Measurements from ENCODE around the gene CCDC192.

Gene CCDC192

GRCh38 chr5:127979475-127979874 lies 276.3 kb downstream of the CCDC192 start:
- TF ChIP-seq CTCF (IDR thresholded peaks at IDR 0.05; ENCODE audit: low read depth, low read length) (no peak), EZH2phosphoT487 (IDR thresholded peaks at IDR 0.05; ENCODE audit: low read depth) (no peak)
- no peak overlapping the region for H3K4me2 ChIP-seq (ENCODE audit: low read length)
- no peak overlapping the region for H3K9ac ChIP-seq (ENCODE audit: low read length)
- H3K36me3 ChIP-seq (replicated peaks; ENCODE audit: low read depth, low read length), result no peaks in the 10 kb centered on the region
- no peaks in the 10 kb centered on the region for H4K20me1 ChIP-seq (ENCODE audit: insufficient read depth, low read length)
- no peak overlapping the region for H3K27ac ChIP-seq (ENCODE audit: low read length)
- no peak overlapping the region for H2AFZ ChIP-seq (ENCODE audit: low read depth, low read length)
- H3K4me3 ChIP-seq (ENCODE audit: low read length), result no peak overlapping the region
- 0 out of 2 replicates have a peak, but pooled peaks cover 3% of the 10 kb centered on the region for H3K4me1 ChIP-seq (ENCODE audit: low read length)
- H3K27me3 ChIP-seq (ENCODE audit: low read depth, low read length), result no peaks in the 10 kb centered on the region
- no peaks in the 10 kb centered on the region for H3K79me2 ChIP-seq (ENCODE audit: low read length)
- H3K9me3 ChIP-seq (ENCODE audit: insufficient read depth, low read length), result no peaks in the 10 kb centered on the region

- no peak overlapping the region for H3K4me2 ChIP-seq (ENCODE audit: low read length)
Measured at GRCh38 chr5:127980843-127981242, 277.7 kb downstream of the CCDC192 start.

GRCh38 chr5:127981498-127981897 lies 278.3 kb downstream of the CCDC192 start:
- H3K4me1 ChIP-seq (ENCODE audit: low read length), result 0 out of 2 replicates have a peak, but pooled peaks cover 2% of the 10 kb centered on the region
- H3K79me2 ChIP-seq (ENCODE audit: low read length), result no peaks in the 10 kb centered on the region
- no peaks in the 10 kb centered on the region for H3K27me3 ChIP-seq (ENCODE audit: low read depth, low read length)
- H2AFZ ChIP-seq (ENCODE audit: low read depth, low read length), result no peak overlapping the region
- TF ChIP-seq CTCF (IDR thresholded peaks at IDR 0.05; ENCODE audit: low read depth, low read length) (no peak), EZH2phosphoT487 (IDR thresholded peaks at IDR 0.05; ENCODE audit: low read depth) (no peak)
- no peak overlapping the region for H3K9ac ChIP-seq (ENCODE audit: low read length)
- H3K4me3 ChIP-seq (ENCODE audit: low read length), result no peak overlapping the region
- no peak overlapping the region for H3K4me2 ChIP-seq (ENCODE audit: low read length)
- H3K27ac ChIP-seq (ENCODE audit: low read length), result no peak overlapping the region
- H4K20me1 ChIP-seq (ENCODE audit: insufficient read depth, low read length), result no peaks in the 10 kb centered on the region
- H3K9me3 ChIP-seq (ENCODE audit: insufficient read depth, low read length), result no peaks in the 10 kb centered on the region
- no peaks in the 10 kb centered on the region for H3K36me3 ChIP-seq (replicated peaks; ENCODE audit: low read depth, low read length)

More at GRCh38 chr5:127980843-127981242, 277.7 kb downstream of the CCDC192 start:
- Histone ChIP-seq H2AFZ (ENCODE audit: low read depth, low read length) (no peak overlapping the region), H4K20me1 (ENCODE audit: insufficient read depth, low read length) (no peaks in the 10 kb centered on the region), H3K27ac (ENCODE audit: low read length) (no peak overlapping the region), H3K36me3 (replicated peaks; ENCODE audit: low read depth, low read length) (no peaks in the 10 kb centered on the region), H3K4me1 (ENCODE audit: low read length) (0 out of 2 replicates have a peak, but pooled peaks cover 3% of the 10 kb centered on the region), H3K4me3 (ENCODE audit: low read length) (no peak overlapping the region), H3K27me3 (ENCODE audit: low read depth, low read length) (no peaks in the 10 kb centered on the region), H3K9ac (ENCODE audit: low read length) (no peak overlapping the region), H3K79me2 (ENCODE audit: low read length) (no peaks in the 10 kb centered on the region), H3K9me3 (ENCODE audit: insufficient read depth, low read length) (no peaks in the 10 kb centered on the region)
- no peak for TF ChIP-seq EZH2phosphoT487 (IDR thresholded peaks at IDR 0.05; ENCODE audit: low read depth)
- TF ChIP-seq CTCF (IDR thresholded peaks at IDR 0.05; ENCODE audit: low read depth, low read length), result no peak

GRCh38 chr5:127985811-127986325 lies 282.7 kb downstream of the CCDC192 start:
- Histone ChIP-seq H3K27ac (ENCODE audit: low read length) (no peak overlapping the region), H3K79me2 (ENCODE audit: low read length) (no peaks in the 10 kb centered on the region), H2AFZ (ENCODE audit: low read depth, low read length) (no peak overlapping the region), H3K27me3 (ENCODE audit: low read depth, low read length) (no peaks in the 10 kb centered on the region), H3K4me3 (ENCODE audit: low read length) (no peak overlapping the region), H3K4me1 (ENCODE audit: low read length) (no peaks in the 10 kb centered on the region), H3K4me2 (ENCODE audit: low read length) (no peak overlapping the region), H3K9me3 (ENCODE audit: insufficient read depth, low read length) (no peaks in the 10 kb centered on the region), H3K9ac (ENCODE audit: low read length) (no peak overlapping the region), H4K20me1 (ENCODE audit: insufficient read depth, low read length) (no peaks in the 10 kb centered on the region), H3K36me3 (replicated peaks; ENCODE audit: low read depth, low read length) (no peaks in the 10 kb centered on the region)
- TF ChIP-seq EZH2phosphoT487 (IDR thresholded peaks at IDR 0.05; ENCODE audit: low read depth) (no peak), CTCF (IDR thresholded peaks at IDR 0.05; ENCODE audit: low read depth, low read length) (no peak)
